Endothelial cell of umbilical vein (primary cell): ENCODE measurements around the gene CARNS1. TPM values are rescaled to one million over a fixed set of nuclear protein-coding genes. Genes with fewer than 3 reads are reported as not detected.

Source experiments
- BruUV-seq: library from RNA; stranded (reverse); fragments of 400-500 nt; replicated peaks from 2 replicates; lab custom pipeline; 2021; lab: Mats Ljungman, UMichigan
- CTCF ChIA-PET: fragments of 300-600, 350-600 bp; sonication (Branson Sonifier 250); formaldehyde crosslinking; loops from one replicate; lab custom pipeline; 2021; ENCODE audit warnings: antibody characterized with exemption, inconsistent platforms; lab: Charles Lee
- POLR2A ChIA-PET: fragments of 300-600, 350-600 bp; sonication (Branson Sonifier 250); formaldehyde crosslinking; loops from one replicate; lab custom pipeline; 2021; ENCODE audit warnings: antibody characterized with exemption, inconsistent platforms; lab: Charles Lee
- DNase-seq: peaks from one replicate; pipeline ENCODE4 v3.0.0-alpha.2; 2011; ENCODE audit warnings: low read depth, low spot score
- FAIRE-seq: peaks from 2 replicates; lab custom pipeline; 2011; peaks lifted over from hg19 to GRCh38; lab: Jason Lieb, UNC
- H2AFZ ChIP-seq: 2 replicates; pipeline ENCODE4 v1.6.0; 2012; ENCODE audit warnings: low read depth, low read length, control low read depth, inconsistent platforms
- H3K27ac ChIP-seq: 2 replicates; pipeline ENCODE4 v1.5.1; 2011; ENCODE audit warnings: low read depth, mild to moderate bottlenecking, control low read depth, low read length, moderate library complexity; ENCODE audit not compliant: insufficient read depth
- H3K27me3 ChIP-seq, 2 experiments: 2 replicates each; pipeline versions ENCODE4 v1.6.0 to v1.6.1; 2011; ENCODE audit warnings: low read length in 2 of 2, mixed read lengths in 1 of 2; ENCODE audit not compliant: control insufficient read depth in 2 of 2, insufficient read depth in 2 of 2
- H3K36me3 ChIP-seq, 2 experiments: 2 replicates in 1 of 2; 3 replicates in 1 of 2; pipeline ENCODE4 v1.5.1; 2011; ENCODE audit warnings: low read length in 2 of 2, mild to moderate bottlenecking in 1 of 2, moderate library complexity in 1 of 2; ENCODE audit not compliant: control insufficient read depth in 2 of 2, insufficient read depth in 2 of 2; ENCODE audit errors: extremely low read depth in 1 of 2
- H3K4me1 ChIP-seq: 3 replicates; pipeline ENCODE4 v1.5.1; 2011; ENCODE audit warnings: mild to moderate bottlenecking, low read length; ENCODE audit not compliant: control insufficient read depth, insufficient read depth; ENCODE audit errors: extremely low read depth
- H3K4me2 ChIP-seq: 2 replicates; pipeline ENCODE4 v1.6.1; 2011; ENCODE audit warnings: low read length, control low read depth, mixed read lengths; ENCODE audit not compliant: insufficient read depth
- H3K4me3 ChIP-seq, 3 experiments: fragments of 200-600 bp in 1 of 3; sonication (generic), shearing (Covaris generic) in 1 of 3; replicated peaks in 1 of 3; 2 replicates each; pipeline ENCODE4 v1.5.1; 2011 to 2016; ENCODE audit warnings: control low read depth in 3 of 3, low read length in 3 of 3, mild to moderate bottlenecking in 2 of 3, inconsistent platforms in 1 of 3, low read depth in 1 of 3, moderate library complexity in 1 of 3; ENCODE audit not compliant: insufficient read depth in 1 of 3
- H3K79me2 ChIP-seq: 2 replicates; pipeline ENCODE4 v1.6.0; 2012; ENCODE audit warnings: low read length, inconsistent platforms; ENCODE audit not compliant: control insufficient read depth, insufficient read depth
- H3K9ac ChIP-seq: replicated peaks from 2 replicates; pipeline ENCODE3; 2011; ENCODE audit warnings: low read length, control low read depth; ENCODE audit not compliant: insufficient read depth; ENCODE audit errors: extremely low read depth
- H3K9me1 ChIP-seq: replicated peaks from 3 replicates; pipeline ENCODE4 v1.6.0; 2011; ENCODE audit warnings: mild to moderate bottlenecking, low read length; ENCODE audit not compliant: control insufficient read depth, insufficient read depth; ENCODE audit errors: extremely low read depth
- H3K9me3 ChIP-seq: replicated peaks from 2 replicates; pipeline ENCODE4 v1.5.1; 2012; ENCODE audit warnings: low read length, inconsistent platforms; ENCODE audit not compliant: control insufficient read depth, insufficient read depth
- H4K20me1 ChIP-seq: replicated peaks from 2 replicates; pipeline ENCODE3; 2011; ENCODE audit warnings: mild to moderate bottlenecking, low read length; ENCODE audit not compliant: control insufficient read depth, insufficient read depth; ENCODE audit errors: extremely low read depth
- CTCF ChIP-seq, 2 donors: IDR thresholded peaks; 1 replicate in 1 of 2; 2 replicates in 1 of 2; pipeline ENCODE4 v1.5.1; 2011; ENCODE audit warnings: low read length in 2 of 2, mild to moderate bottlenecking in 2 of 2, moderate library complexity in 2 of 2, control low read depth in 1 of 2, inconsistent platforms in 1 of 2, low read depth in 1 of 2; ENCODE audit not compliant: insufficient read depth in 1 of 2; ENCODE audit errors: extremely low read depth in 1 of 2
- EZH2 ChIP-seq: IDR thresholded peaks from 2 replicates; pipeline ENCODE4 v1.6.1; 2012; ENCODE audit warnings: borderline replicate concordance, low read depth, mild to moderate bottlenecking, moderate library complexity, low read length, inconsistent platforms; ENCODE audit not compliant: severe bottlenecking
- FOS ChIP-seq: IDR thresholded peaks from 2 replicates; pipeline ENCODE4 v1.6.1; 2011; ENCODE audit warnings: mild to moderate bottlenecking, low read length, moderate library complexity, borderline replicate concordance; ENCODE audit not compliant: insufficient read depth
- GATA2 ChIP-seq: IDR thresholded peaks from 2 replicates; pipeline ENCODE4 v1.7.0; 2011; ENCODE audit warnings: low read depth, mild to moderate bottlenecking, moderate library complexity, mixed read lengths, low read length; ENCODE audit not compliant: insufficient read length, insufficient read depth
- JUN ChIP-seq: IDR thresholded peaks from 2 replicates; pipeline ENCODE4 v1.6.1; 2011; ENCODE audit warnings: borderline replicate concordance, low read depth; ENCODE audit not compliant: insufficient read length, insufficient read depth
- MAX ChIP-seq: IDR thresholded peaks from 2 replicates; pipeline ENCODE4 v1.6.1; 2011; ENCODE audit not compliant: insufficient read depth, insufficient read length
- MYC ChIP-seq: IDR thresholded peaks from one replicate; pipeline ENCODE4 v1.6.1; 2011; ENCODE audit warnings: mild to moderate bottlenecking, low read depth, low read length
- POLR2A ChIP-seq: IDR thresholded peaks from 2 replicates; pipeline ENCODE4 v1.6.1; 2012; ENCODE audit warnings: low read depth, mild to moderate bottlenecking, control low read depth, low read length
- POLR2AphosphoS5 ChIP-seq: IDR thresholded peaks from 2 replicates; pipeline ENCODE4 v1.6.1; 2012; ENCODE audit warnings: low read depth, mild to moderate bottlenecking, control low read depth, low read length, moderate library complexity; ENCODE audit not compliant: insufficient read depth
- dilution Hi-C: fragments of 300-500 bp; cut with MboI; formaldehyde crosslinking; loops from one replicate; pipeline ENCODE4 v1.15.0; 2019; ENCODE audit warnings: low sequenced_read_pairs; ENCODE audit not compliant: extremely low pct_ligation_motif_present
- intact Hi-C: fragments of 100-400 bp; cut with micrococcal nuclease; formaldehyde crosslinking; loops from one replicate; pipeline ENCODE4 v1.10.0; 2022
- polyA plus RNA-seq, 4 experiments: library from polyadenylated mRNA; depleted of rRNA in 3 of 4; stranded (reverse) in 3 of 4; unstranded in 1 of 4; fragments of >200 nt; gene quantifications; 2 replicates each; pipeline versions ENCODE4 v1.2.1 to v1.2.3, GENCODE V29; 2011 to 2012; ENCODE audit warnings: missing spikeins in 1 of 4
- total RNA-seq: library from RNA; stranded (reverse); gene quantifications from 2 replicates; pipeline ENCODE4 v1.2.3, GENCODE V29; 2021

Gene CARNS1
- total and polyA plus RNA-seq, 2 donors (not counting 3 experiments of a cell fraction or from before 2014, with no cell fraction given): 0.14 to 0.35 TPM

- H3K27ac ChIP-seq: no peak overlapping the region
- CTCF ChIA-PET: no interaction called here
- DNase-seq (no peak), FAIRE-seq (no peak)
- dilution Hi-C loops (no loop called here), intact Hi-C loops (no loop called here)
- H3K9ac ChIP-seq: no peak overlapping the region
- H3K36me3 ChIP-seq: no peaks in the 10 kb centered on the region
- H4K20me1 ChIP-seq: no peaks in the 10 kb centered on the region
- no peaks in the 10 kb centered on the region for H3K4me1 ChIP-seq
- H3K79me2 ChIP-seq: no peaks in the 10 kb centered on the region
- H2AFZ ChIP-seq: no peak overlapping the region
- no peak for TF ChIP-seq EZH2
- TF ChIP-seq JUN: no peak
- TF ChIP-seq POLR2A: no peak
- TF ChIP-seq MYC: no peak
- TF ChIP-seq CTCF (IDR thresholded peaks at IDR 0.05; ENCODE audit: extremely low read depth in 1 of 2, insufficient read depth in 1 of 2, low read depth in 1 of 2, low read length in 2 of 2): no peak
- TF ChIP-seq MAX: no peak
- TF ChIP-seq GATA2: no peak
- TF ChIP-seq POLR2AphosphoS5: no peak
- no peak for TF ChIP-seq FOS
- peaks cover 0 to 4% of the 10 kb centered on the region in 2 experiments for H3K27me3 ChIP-seq
- H3K4me2 ChIP-seq: no peak overlapping the region
- POLR2A ChIA-PET: no interaction called here
- BruUV-seq: no TSS peak
- no peaks in the 10 kb centered on the region for H3K9me3 ChIP-seq
- H3K9me1 ChIP-seq: no peaks in the 10 kb centered on the region
- no peak overlapping the region for H3K4me3 ChIP-seq
Observed at GRCh38 chr11:67409261-67409666, 6.2 kb upstream of the CARNS1 start.
